Stimulated activated CD4-positive, alpha-beta T cell treated with anti-CD3 and anti-CD28 coated beads, Interleukin-12 subunit alpha, Interleukin-12 subunit beta, amount 100 ng/mL, for 24 hours (primary cell): Measurements from ENCODE around the gene ARAP1.

Source experiments
- DNase-seq, 2 experiments: peaks; one replicate each; pipeline ENCODE4 v3.0.0-alpha.2; 2020; ENCODE audit warnings: low read depth in 2 of 2

ARAP1 gene

DNA sequence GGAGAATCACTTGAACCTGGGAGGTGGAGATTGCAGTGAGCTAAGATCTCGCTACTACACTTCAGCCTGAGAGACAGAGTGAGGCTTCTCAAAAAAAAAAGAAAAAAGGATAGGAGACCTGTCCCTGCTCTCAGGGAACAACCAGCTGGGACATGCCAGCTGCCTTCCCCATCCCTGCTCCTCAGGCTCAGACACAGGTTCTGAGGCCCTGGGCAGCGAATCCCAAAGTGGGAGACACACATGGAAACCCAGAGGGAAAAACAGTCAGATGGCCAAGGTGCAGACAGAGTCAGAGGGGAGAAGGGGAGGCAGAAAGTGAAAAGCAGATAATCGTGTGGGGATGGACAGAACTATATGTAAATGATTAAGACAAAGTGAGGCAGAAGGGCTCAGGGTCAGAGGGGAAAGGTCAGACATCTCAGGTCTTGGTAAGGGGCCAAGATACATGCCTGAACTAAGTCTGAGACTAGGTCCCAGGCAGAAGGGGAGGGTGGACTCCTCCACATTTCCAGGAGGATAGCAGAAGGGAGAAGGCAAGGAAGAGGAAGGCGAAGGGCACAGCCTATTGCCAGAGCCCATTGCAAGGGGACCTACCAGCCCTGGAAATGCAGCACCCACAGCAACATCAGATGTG, 27.4 kb upstream of the ARAP1 start:
- no peak for DNase-seq

DNA sequence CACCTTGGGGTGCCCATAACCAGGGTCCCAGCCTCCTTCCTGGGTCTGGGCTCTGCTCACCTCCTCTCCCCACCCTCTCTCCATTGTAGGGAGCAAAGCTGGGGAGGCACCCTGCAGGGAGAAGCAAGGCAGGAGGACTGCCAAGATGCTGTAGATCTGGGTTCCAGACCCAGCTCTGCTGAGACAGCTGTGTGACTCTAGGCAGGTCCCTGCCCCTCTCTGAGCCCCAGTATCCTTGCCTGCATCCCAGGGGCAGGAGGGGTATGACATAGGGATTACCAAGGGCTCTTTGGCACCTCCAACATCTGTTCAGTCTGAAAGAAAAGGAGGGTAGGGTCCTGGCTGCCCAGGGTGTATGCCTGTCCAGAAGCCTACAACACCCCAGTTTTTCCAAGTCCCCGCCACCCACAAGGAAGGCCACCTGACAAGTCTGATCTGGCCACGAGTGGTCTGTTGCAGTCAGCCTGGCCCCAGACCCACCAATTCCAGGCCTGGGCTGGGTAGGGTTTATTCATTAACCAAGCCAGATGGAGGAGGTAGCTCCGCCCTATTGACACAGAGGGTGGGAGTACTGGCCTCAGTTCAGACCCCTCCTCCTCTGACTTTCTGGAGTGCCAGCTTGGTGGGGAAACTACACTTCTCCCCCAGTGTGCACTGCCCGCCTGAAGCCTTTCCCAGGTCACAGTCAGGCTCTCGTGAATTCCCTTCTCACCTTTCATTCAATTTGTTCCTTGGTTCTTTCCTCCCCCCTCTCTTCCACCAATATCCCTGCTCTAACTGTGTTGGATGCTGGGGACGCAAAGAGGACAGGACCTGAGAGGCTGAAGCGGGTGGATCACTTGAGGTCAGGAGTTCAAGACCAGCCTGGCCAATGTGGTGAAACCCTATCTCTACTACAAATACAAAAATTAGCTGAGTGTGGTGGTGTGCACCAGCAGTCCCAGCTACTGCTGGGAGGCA, 26.6 kb upstream of the ARAP1 start:
- no peak for DNase-seq

GRCh38 chr11:72777755-72778278, 25.6 kb upstream of the ARAP1 start:
- no peak for DNase-seq

DNA sequence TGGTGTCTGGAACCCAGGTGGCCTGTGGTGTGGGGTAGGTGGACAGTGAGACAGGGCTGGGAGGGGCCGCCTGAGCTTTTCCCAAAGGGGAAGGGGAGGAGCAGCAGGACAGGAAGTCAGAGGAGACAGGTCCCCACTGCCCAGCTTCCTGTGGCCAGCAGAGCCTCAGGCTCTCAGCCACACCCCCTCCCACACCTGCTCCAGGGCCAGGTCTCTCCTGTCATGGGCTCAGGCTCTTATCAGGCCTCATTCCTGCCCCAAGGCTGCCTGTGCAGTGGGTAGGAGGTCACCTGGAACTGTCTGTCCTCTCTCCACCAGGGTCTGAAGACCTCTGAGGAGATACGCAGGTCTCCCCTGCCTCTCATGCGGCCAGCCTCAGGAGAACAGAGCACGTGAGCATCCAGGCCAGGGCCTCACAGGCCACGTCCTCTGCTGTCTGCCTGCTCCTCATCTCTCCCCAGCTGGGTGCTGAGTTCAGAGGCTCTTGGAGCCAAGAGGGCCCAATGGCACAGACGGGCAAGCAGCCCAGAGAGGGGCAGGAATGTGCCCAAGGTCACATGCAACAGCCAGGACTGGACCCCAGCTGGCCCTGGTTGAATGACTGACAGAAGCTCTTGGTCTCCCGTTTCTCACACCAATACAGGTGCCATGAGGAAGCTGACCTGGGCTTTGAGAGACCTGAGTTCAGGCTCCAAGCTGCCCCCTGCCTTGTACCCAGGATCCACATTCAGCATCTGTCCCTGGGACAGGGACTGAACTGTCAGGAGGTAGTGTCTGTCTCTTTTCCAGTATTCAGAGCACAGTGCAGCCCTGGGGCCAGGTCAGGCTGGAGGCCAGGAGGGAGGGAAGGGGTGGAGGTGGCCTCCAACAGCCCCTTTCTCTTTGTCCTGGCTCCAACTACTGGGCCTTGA, 24.9 kb upstream of the ARAP1 start:
- DNase-seq = no peak

- DNase-seq = no peak
Observed at GRCh38 chr11:72776117-72776843, 24.1 kb upstream of the ARAP1 start.

DNA sequence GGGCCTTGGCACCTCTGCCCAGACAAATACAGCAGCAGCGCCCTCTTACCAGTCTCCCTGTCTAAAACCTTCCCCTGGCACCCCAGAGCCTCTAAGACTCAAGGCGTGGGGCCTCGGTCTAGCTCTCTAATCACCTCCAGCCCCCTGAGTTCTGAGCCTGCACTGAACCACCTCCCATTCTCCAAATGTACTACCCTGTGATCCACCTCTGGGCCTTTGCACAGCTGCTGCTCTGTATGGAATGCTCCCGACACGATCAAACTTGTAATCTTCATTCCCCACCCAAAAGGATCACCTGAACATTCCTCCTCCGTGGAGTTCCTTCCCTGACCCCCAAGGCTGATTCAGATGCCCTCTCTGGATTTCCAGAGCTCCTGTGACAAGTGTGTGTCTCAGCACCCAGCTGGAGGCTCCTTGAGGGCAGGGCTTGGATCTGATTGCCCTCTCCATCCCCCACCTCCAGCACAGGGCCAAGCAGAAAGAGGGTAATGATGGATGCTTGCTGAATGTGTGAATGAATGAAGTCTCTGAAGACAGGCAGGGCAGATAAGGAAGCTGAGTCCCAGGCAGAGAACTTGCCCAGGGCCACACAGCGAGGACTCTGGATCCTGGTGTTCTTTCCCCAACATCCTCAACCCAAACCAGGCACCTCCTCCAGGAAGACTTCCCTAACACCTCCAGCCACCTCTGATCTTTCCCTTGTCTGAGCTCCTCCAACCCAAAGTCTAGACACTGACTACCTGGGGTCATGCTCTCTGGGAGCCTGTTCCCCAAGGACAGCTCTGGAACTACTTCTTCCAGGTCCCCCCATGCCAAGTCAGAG, 23.3 kb upstream of the ARAP1 start:
- DNase-seq = no peak

- no peak for DNase-seq
Observed at GRCh38 chr11:72774499-72774898, 22.3 kb upstream of the ARAP1 start.

GRCh38 chr11:72773696-72774095, 21.5 kb upstream of the ARAP1 start:
- no peak for DNase-seq

- no peak for DNase-seq
Observed at GRCh38 chr11:72773291-72773690, 21.1 kb upstream of the ARAP1 start.

GRCh38 chr11:72772059-72772458, 19.9 kb upstream of the ARAP1 start:
- no peak for DNase-seq

DNA sequence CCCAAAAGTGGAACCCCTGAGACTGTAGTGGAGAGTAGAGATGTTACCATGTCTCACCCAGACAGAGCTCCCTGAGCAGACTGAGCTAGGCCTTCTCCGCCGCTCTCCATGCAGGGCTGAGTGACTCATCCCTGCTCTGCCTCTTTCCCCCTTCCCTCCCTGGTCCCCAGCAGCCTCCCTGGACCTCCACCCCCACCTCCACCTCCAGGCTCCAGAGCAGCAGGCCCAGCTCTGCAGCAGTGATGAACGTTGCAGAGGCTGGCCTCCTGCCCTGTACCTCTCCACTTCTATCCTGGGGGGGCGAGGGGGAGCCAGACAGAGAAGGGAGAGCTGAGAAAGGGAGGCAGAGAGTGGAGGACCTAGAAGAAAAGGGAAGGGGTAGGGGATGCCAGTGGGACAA, 19.3 kb upstream of the ARAP1 start:
- DNase-seq = no peak

DNA sequence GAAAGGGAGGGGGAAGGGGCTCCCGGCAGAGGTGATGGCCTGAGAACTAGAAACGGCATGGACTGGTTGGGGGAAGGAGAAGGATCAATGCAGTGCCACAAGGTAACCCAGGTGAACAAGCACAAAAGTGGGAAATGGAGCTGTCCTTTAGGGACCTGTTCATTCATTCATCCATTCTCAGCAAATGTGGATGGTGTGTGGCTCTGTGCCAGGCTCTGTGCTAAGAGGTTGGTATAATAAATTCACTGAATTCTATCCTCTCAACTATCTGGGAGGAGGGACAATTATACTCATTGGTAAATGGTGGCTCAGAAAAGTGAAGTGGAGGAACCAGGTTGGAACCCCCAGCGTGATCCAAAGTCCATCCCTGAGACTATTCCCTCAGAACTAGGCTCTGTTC, 18.6 kb upstream of the ARAP1 start:
- DNase-seq = no peak

DNA sequence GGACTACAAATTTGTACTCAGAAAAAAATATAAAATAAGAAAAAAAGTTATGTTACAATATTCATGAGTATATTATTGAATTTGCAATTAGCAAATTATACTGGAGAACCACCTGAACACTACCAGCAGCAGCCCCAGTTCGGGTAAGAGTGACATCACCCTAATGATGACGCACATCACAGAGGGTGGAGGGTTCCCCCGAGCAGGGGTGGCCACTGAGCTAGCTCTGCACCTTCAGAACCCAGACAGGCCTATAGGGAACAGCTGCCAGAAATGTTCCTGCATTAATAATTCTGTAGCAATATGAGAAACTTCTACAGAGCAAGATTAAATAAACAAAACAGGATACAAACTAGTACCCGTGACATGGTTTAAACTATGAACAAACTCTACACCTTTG, 17.5 kb upstream of the ARAP1 start:
- DNase-seq = no peak

- no peak for DNase-seq
Observed at GRCh38 chr11:72768581-72768980, 16.4 kb upstream of the ARAP1 start.

DNA sequence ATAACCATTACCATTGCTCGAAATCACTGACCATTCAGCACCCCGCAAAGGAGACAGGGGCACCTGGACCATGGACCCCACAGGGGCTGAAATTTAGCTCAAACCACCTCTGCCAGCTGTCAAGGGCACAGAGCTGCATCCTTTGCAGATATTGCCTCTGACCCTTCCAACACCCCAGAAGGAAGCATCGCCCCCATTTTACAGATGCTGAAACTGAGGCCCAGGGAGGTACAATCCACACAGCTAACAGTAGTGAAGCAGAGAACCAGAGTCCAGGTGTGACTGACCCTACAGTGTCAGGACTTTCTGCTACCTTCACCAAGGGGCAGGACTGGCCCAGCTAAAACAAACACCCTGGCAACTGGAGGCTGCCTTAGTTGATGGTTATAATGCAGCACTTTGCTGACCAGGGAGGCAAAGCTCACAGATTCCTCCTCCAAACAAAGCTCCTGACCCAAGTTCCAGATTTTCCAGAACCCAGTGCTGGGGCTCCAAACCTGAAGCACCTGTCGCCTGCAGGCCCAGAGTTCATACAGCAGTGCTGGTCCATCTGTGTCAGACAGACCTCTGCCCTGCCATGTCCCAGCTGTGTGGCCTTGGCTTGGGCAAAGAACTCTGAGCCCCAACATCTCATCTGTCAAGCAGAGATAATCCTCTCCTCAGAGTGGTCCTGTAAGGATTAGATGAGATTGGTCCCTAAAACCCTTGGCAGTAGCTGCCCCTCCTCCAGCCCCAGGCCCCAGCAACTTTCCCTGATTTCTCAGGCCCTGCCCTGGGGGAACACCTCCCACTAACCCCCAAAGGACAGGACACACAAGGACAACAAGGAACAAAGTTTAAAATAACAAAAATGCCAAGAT, 15.2 kb upstream of the ARAP1 start:
- DNase-seq = no peak

DNA sequence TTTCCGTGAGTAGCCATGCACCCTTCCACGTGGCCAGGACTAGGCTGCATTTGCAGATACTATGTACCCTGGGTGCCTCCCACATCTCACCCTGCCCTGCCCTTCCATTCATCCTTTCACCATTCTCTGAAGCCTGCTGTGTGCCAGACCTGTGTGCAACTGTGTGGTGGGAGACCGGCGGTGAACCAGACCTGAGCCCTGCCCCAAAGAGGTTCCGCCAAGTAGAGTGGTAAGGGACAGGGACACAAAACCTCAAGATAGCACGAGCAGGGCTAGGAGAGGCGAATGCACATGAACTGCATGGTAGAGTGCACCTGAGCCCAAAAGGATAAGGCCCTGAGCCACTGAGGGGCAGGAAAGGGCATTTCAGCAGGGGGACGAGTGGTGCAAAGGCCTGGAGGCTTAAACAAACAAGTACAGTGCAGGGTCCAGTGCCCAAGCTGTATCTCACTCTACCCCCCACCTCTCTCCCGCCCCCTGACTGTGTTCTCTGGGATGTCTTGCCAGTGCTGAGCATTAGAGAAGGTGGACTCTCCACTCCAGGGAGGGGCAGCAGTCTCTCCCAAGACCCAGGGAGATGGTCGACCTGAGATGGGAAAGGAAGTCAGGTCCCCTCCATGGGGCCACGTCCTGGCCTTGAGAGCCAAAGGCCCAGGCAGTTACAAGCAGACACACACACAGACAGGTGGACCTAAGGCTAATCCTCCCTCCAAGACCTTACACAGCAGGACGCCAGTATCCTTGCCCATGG, 14.1 kb upstream of the ARAP1 start:
- DNase-seq = no peak

DNA sequence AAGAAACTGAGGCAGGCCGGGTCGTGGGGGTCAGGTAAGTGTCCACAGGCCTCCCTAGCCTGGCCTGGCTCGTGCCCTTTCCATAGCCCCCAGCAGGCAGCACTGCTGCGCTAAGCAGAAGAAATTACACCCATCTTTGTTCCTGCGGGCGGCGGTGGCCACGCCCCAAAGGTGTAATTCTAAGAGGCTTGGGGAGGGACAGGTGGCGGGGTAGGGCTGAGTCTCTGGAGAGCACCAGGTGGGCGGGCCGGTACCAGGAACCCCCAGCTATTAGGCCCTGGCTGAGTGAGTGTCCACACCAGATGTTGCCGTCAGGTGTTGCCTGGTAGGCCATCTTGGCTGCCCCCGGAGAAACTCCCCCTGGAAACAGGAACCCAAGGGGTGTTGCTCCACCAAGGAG, 12.3 kb upstream of the ARAP1 start:
- DNase-seq = no peak

- DNase-seq = no peak
Observed at GRCh38 chr11:72763823-72764222, 11.6 kb upstream of the ARAP1 start.
